Astrocyte of the cerebellum (primary cell): ENCODE results near the gene DGKD.

Experiments
- DNase-seq: peaks from one replicate; pipeline ENCODE4 v3.0.0-alpha.2; 2011; ENCODE audit warnings: low read depth
- H3K4me3 ChIP-seq: 2 replicates; pipeline ENCODE4 v1.5.1; 2011; ENCODE audit warnings: mild to moderate bottlenecking, low read depth, low read length, moderate library complexity
- in situ Hi-C: cut with HindIII; loops from 2 replicates; pipeline ENCODE4 v1.10.0; 2017; ENCODE audit warnings: low sequenced_read_pairs
- TF ChIP-seq, protein P1 (sequence below): IDR thresholded peaks from 2 replicates; pipeline ENCODE4 v1.5.1; 2012; ENCODE audit warnings: low read length, low read depth, moderate library complexity, mild to moderate bottlenecking; ENCODE audit errors: missing control alignments

DGKD gene

DNA sequence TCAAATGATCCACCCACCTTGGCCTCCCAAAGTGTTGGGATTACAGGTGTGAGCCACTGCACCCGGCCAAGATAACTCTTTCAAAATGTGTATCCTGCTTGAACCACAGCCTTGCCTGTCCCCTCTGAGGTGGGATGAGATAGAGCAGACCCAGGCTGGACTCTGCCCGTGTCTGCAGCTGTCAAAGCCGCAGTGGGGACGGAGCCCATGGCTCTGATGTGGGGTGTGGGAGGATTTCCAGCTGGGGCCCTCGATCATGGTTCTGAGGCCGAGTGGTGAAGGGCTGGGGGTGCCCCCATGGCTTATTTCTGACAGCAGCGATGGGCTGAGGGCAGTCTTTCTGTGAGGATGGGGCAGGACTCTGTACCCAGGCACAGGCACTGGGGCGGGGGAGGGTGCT, 104.5 kb downstream of the DGKD start:
- DNase-seq, result no peak
- in situ Hi-C loops, result no loop called here
- H3K4me3 ChIP-seq, result no peak overlapping the region
- TF ChIP-seq, protein P1, sequence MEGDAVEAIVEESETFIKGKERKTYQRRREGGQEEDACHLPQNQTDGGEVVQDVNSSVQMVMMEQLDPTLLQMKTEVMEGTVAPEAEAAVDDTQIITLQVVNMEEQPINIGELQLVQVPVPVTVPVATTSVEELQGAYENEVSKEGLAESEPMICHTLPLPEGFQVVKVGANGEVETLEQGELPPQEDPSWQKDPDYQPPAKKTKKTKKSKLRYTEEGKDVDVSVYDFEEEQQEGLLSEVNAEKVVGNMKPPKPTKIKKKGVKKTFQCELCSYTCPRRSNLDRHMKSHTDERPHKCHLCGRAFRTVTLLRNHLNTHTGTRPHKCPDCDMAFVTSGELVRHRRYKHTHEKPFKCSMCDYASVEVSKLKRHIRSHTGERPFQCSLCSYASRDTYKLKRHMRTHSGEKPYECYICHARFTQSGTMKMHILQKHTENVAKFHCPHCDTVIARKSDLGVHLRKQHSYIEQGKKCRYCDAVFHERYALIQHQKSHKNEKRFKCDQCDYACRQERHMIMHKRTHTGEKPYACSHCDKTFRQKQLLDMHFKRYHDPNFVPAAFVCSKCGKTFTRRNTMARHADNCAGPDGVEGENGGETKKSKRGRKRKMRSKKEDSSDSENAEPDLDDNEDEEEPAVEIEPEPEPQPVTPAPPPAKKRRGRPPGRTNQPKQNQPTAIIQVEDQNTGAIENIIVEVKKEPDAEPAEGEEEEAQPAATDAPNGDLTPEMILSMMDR, result no peak

DNA sequence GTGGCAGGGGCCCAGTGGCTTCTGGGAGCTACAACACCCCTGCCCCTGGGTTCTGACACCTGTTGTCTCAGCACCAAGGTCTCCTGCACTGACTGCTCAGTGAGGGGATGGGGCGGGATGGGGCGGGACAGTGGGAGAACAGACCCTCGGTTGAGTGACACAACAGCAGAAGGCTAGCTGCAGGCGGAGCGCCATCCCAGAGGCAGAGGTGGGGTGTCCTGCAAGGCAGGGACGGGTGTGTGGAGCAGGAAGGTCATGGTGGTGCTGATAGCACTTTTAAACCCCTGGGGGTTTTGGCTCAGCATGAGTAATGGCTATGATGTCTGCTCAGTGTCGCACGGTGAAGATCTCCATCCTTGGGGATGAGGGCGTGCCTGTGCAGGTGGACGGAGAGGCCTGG, 105.1 kb downstream of the DGKD start:
- in situ Hi-C loops, result no loop called here
- DNase-seq, result no peak
- H3K4me3 ChIP-seq, result no peak overlapping the region
- TF ChIP-seq, protein P1, result no peak

DNA sequence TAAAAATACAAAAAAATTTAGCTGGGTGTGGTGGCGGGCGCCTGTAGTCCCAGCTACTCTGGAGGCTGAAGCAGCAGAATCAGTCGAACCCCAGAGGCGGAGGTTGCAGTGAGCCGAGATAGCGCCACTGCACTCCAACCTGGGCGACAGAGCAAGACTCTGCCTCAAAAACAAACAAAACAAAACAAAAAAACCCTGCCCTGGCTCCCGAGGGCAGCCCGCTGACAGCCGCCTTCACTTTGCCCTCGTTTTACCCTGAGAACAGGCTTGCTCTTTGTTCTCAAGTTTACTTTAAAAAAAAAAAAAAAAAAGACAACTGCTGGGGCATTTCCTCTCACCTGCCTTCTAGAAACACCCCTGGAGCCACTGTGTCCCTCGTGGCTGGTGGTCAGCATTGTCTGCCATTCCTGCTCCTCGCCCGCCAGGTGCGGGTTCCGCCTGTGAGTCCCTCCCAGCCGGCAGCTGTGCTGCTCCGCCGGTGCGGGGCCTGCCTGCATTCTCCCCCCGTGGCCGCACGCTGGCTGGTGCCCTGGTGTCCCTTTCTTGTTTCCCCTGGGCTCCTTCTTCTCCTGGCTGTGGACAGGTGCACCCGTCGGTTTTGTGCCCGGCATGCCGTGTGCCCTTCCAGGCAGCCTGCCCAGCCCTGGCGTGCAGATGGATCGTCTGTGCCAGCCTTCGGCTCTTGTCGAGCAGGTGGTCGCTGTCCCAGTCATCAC, 106.6 kb downstream of the DGKD start:
- no peak for DNase-seq
- TF ChIP-seq, protein P1, result no peak
- in situ Hi-C loops, result no loop called here

GRCh38 chr2:233461481-233461891, 107.2 kb downstream of the DGKD start:
- no peak for DNase-seq
- no peak overlapping the region for H3K4me3 ChIP-seq
- in situ Hi-C loops, result no loop called here
- TF ChIP-seq, protein P1, result no peak

More for the DNA sequence above, 106.6 kb downstream of the DGKD start:
- H3K4me3 ChIP-seq, result no peak overlapping the region

DNA sequence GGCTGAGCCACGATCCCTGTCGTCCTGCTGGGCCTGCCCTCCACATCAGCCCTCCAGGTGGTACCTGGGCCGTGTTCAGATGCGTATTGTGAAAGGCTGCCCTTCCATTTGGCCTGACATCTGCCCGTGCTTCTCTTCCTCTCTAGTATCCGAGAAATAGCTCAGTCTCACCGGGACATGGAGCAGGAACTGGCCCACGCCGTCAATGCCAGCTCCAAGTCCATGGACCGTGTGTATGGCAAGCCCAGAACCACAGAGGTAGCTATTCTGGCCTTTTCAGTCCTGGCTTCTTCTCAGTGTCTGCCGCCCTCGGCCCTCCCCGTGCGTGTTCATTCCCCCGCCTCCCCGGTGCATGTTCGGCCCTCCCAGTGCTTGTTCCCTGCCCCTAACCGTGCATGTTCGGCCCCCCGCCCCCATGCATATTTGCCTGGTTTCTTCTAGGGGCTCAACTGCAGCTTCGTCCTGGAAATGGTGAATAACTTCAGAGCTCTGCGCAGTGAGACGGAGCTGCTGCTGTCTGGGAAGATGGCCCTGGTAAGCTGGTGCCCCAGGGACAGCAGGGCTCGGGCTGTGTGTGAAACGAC, 108.0 kb downstream of the DGKD start:
- in situ Hi-C loops, result no loop called here
- no peak overlapping the region for H3K4me3 ChIP-seq
- DNase-seq, result no peak
- TF ChIP-seq, protein P1, result no peak

DNA sequence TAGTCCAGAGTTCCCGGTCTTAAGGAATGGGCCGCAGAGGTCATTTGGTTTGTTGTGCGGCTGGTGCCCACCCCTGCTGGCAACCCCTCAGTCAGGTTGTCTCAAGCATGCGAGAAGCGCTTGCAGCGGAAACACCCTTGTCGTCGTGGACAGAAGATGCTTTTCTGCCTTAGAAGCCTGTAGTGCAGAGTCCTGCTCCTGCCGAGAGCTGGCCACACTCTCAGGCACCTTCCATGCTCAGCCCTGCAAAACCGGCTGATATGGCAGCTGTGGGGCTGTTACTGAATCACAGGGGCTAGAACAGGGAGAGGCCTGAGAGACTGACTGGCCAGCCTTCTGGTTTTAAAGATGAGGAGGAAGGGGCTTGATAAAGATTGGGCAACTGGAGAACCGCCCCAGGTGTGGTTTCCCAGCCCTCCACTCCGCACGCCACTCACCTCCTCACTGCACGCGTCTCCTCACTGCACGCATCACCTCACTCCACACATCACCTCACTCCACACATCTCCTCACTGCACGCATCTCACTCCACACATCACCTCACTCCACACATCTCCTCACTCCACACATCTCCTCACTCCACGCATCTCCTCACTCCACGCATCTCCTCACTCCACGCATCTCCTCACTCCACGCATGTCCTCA, 108.7 kb downstream of the DGKD start:
- TF ChIP-seq, protein P1, result no peak
- in situ Hi-C loops, result no loop called here
- H3K4me3 ChIP-seq, result no peak overlapping the region
- DNase-seq, result no peak
